Adrenal gland (tissue), 5 donors: ENCODE measurements around the gene USP3.

Source experiments
- CTCF ChIP-seq, 6 experiments: fragments of 450-650 bp in 4 of 6; fragments of 200-600 bp in 2 of 6; sonication (generic) in 1 of 6; IDR thresholded peaks; 1 replicate in 5 of 6; 2 replicates in 1 of 6; pipeline versions ENCODE4 v1.5.1 to v1.8.0; 2016 to 2021; ENCODE audit warnings: antibody characterized with exemption in 6 of 6, mild to moderate bottlenecking in 2 of 6, moderate library complexity in 1 of 6
- POLR2A ChIP-seq, 2 donors: fragments of 450-650 bp; IDR thresholded peaks; one replicate each; pipeline ENCODE4 v1.6.1; 2017; ENCODE audit warnings: antibody characterized with exemption in 2 of 2, mild to moderate bottlenecking in 2 of 2, moderate library complexity in 1 of 2
- donor health status: DM: no; HTN: no; CAD: no.

GRCh38 chr15:63628123-63628822, 123.9 kb downstream of the USP3 start:
- TF ChIP-seq CTCF (IDR thresholded peaks at IDR 0.05) (no peak), POLR2A (IDR thresholded peaks at IDR 0.05) (no peak)
